Activated T-cell treated with anti-CD3 and anti-CD28 coated beads for 4 hours (primary cell): Measurements from ENCODE around the gene CENPQ.
"Not testable (repeated sequence)": the region's sequence is repeated elsewhere in the genome, so short reads cannot be mapped to it uniquely, and the experiment has no call there.

Experiments used
- DNase-seq: peaks from one replicate; pipeline ENCODE4 v3.0.0-alpha.2; 2020

The CENPQ gene

DNA sequence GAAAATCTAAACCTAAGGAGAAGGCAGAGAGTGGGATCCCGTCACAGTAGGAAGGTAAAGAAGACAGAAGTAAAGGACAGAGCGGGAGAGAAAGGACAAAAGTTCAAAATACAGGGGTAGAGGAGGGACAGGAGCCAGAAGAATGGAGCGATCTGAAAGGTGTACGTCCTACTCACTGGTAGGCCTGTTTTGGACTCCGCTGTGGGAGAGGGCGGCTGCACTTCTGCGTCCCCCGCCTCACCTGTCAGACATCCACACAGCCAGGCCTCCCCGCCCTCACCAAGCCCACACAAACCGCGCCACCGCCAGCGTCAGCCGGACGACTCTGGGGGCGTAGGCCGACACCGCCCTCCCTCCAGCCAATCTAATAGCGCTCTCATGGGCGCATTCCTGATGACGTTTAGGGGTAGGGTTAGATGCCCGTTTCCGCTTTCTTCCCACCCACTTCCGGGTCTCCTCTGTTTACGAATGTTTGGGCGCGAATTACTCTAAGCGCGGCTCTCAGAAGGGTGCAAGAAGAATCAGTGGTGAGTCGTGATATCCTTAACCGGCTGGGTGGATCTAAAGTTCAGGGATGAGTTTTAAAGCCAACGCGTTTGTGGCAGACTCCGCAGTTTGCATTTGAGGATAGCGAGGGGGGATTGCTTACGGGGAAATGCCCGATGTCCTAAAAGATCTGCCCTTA is at the start of gene CENPQ, which contains the start of gene MMUT:
Gene CENPQ, plus strand, starts transcription at position 444 of the 685 bp plus-strand sequence. CDS start 6,807 bp downstream, outside the sequence.
Gene MMUT, minus strand, starts transcription at position 327 of the 685 bp plus-strand sequence. CDS start 3,787 bp downstream, outside the sequence.
- DNase-seq: peak; percentile 87

- no peak for DNase-seq
Measured at GRCh38 chr6:49415358-49415757, 47.8 kb upstream of the CENPQ start.

GRCh38 chr6:49416195-49416594 is 47.0 kb upstream of the CENPQ start:
- no peak for DNase-seq

DNA sequence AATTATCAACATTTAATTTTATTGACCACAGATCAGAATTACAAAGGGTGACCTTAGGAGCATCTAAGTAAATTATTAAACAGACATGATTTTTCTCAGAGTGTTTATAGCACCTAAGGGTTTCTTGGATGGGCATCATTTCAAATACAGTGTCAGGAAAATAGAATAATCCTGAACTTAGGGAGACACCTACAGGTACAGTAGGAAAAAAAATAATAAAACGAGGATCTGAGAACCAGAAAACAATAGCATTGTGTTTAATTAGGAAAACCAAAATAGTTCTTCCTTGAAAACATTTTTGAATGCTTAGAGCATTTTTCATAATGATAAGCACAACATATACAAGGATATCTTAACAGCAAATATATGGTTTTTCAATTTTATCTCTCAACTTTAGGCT is 39.4 kb upstream of the CENPQ start:
- no peak for DNase-seq

- no peak for DNase-seq
Measured at GRCh38 chr6:49430187-49430586, 33.0 kb upstream of the CENPQ start.

- DNase-seq: no peak
Measured at GRCh38 chr6:49430866-49431265, 32.3 kb upstream of the CENPQ start.

DNA sequence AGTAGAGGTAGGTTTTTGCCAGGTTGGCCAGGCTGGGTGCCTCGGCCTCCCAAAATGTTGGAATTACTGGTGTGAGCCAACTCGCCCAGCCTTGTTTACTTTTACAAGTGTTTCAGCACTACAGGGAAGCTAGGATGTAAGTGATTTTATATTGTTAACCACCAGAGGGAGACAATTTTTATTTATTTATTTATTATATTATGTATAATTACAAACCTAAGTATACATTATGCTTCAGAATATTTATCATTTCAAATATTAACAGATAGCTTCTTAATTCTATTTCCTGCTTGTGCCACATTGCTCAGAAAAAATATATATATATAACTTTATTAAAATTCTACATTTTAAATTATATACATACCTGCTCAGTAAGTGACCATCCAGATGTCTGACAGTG is 9.9 kb upstream of the CENPQ start:
- DNase-seq: no peak

DNA sequence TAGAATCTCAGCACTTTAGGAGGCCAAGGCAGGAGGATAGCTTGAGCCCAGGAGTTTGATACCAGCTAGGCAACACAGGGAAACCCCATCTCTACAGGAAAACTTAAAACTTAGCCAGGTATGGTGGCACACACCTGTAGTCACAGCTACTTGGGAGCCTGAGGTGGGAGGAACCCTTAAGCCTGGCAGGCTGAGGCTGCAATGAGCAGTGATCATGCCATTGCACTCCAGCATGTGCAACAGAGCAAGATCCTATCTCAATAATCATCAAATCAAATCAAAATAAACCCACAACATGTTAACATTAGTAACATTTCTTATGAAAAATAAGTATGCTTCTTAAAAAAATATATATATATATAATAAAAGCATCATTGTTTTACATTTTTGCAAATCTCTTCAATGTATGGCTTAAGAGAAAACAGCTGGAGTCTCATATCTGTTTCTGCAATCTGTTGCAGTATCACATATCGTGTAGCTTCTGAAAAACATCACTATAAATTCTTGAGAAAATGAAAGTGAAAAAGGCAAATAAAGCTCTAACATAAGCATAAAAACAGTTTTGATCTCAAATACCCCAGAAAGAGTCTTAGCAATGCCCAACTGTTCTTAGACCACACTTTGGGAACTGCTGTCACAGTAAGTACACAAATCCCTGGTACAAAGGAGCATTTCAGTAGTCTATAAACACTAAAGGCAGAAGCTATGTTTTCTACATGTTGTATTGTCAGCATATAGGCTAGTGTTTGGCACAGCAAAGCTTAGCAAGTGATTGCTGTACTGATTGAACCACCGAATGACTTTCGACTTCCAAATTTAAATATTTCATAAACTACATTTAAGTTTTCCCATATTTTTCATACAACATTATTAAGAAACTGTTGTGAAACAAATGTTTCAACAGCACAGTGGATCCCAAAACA is 8.1 kb upstream of the CENPQ start:
- DNase-seq: no peak

GRCh38 chr6:49457771-49458170 is 5.4 kb upstream of the CENPQ start:
- DNase-seq: no peak

- no peak for DNase-seq
Measured at GRCh38 chr6:49462071-49462470, 1.1 kb upstream of the CENPQ start.

GRCh38 chr6:49462599-49462926 is 607 bp upstream of the CENPQ start:
- DNase-seq: no peak

- no peak for DNase-seq
Measured at GRCh38 chr6:49463612-49463967, 420 bp downstream of the CENPQ start.

DNA sequence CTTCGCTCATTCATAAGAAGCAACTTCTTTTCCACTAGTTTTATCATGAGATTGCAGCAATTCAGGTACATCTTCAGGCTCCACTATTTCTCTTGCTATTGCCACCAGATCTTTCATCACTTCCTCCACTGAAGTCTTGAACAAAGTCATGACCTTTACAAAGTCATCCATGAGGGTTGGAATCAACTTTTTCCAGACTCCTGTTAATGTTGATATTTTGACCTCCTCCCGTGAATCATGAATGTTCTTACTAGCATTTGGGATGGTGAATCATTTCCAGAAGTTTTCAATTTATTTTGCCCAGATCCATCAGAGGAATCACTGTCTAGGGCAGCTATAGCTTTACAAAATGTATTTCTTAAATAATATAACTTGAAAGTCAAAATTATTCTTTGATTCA is 1.5 kb downstream of the CENPQ start:
- no peak for DNase-seq

DNA sequence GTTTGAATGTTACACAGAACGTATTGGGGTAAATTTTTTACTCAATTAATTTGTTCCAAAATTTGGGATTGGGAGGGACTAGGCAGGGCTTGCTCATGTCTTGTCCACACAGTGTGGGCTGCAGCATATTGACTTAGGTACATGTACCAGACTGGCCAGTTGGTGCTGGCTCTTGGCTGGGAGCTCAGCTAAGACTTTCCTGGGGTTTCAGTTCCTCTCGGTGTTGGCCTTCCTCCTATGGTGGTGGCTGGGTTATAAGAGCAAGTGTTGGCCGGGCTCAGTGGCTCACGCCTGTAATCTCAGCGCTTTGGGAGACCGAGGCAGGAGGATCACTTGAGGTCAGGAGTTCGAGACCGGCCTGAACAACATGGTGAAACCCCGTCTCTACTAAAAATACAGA is 4.9 kb downstream of the CENPQ start:
- no peak for DNase-seq

DNA sequence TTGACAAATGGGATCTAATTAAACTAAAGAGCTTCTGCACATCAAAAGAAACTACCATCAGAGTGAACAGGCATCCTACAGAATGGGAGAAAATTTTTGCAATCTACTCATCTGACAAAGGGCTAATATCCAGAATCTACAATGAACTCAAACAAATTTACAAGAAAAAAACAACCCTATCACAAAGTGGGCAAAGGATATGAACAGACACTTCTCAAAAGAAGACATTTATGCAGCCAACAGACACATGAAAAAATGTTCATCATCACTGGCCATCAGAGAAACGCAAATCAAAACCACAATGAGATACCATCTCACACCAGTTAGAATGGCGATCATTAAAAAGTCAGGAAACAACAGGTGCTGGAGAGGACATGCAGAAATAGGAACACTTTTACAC is 13.4 kb downstream of the CENPQ start:
- not testable (repeated sequence) for DNase-seq

GRCh38 chr6:49479308-49479970 is 16.3 kb downstream of the CENPQ start:
- DNase-seq: no peak

- DNase-seq: not testable (repeated sequence)
Measured at GRCh38 chr6:49481846-49482245, 18.7 kb downstream of the CENPQ start.

GRCh38 chr6:49483380-49483779 is 20.2 kb downstream of the CENPQ start:
- DNase-seq: not testable (repeated sequence)

DNA sequence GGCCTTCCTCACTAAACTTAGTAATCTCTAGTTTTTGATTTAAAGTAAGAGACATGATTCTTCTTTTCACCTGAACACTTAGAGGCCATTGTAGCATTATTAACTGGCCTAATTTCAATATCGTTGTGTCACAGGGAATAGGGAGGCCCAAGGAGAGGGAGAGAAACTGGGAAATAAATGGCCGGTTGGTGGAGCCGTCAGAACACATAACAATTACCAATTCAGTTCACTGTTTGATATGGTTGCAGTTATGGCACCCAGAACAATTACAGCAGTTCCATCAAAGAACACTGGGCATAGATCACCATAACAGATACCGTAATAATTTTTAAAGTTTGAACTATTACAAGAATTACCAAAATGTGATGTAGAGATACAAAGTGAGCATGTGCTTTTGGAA is 27.5 kb downstream of the CENPQ start:
- DNase-seq: no peak

DNA sequence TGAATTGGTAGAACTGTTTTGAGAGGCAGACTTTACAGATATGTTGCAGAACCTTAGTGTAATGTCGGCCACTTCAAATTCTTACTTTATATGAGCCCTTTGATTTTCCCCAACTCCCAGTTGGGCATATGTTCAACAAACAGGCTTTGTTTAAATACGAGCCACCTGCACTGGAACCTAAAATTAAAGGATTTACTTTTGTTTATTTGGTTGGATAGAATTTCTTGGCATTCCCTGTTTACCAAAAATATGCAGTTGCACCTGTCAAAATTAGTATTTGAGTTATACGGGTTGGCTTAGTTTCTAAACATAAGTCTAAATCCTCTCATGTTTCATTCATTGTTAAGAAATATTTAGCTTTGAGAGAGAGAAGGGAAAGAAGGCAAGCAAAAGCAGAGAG is 34.1 kb downstream of the CENPQ start:
- DNase-seq: no peak

- DNase-seq: no peak
Measured at GRCh38 chr6:49499126-49499525, 36.0 kb downstream of the CENPQ start.

GRCh38 chr6:49499623-49500022 is 36.5 kb downstream of the CENPQ start, which contains the start of gene GLYATL3:
TSS of gene GLYATL3 (plus strand) at chr6:49499923. CDS start at chr6:49511991, 12,068 bp downstream.
- no peak for DNase-seq

DNA sequence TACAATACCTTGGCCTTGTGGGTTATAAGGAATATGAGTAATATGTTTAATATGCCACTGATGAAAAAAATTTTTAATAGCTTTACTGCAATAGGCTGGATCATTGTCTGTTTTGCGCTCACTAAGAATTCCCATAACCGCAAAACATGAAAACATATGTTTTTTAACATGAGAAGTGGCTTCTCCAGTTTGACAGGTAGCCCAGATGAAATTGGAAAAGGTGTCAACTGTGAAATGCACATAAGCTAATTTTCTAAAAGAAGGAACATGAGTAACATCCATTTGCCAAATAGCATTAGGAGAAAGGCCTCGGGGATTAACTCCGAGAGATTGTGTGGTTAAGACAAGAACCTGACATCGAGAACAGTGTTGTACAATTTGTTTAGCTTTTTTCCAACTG is 41.5 kb downstream of the CENPQ start:
- no peak for DNase-seq
